ENCODE results near the gene USP30. TPM values are rescaled to one million over a fixed set of nuclear protein-coding genes. Genes with fewer than 3 reads are reported as not detected.

Gene USP30
- total and polyA plus RNA-seq, 9 of the 15 experiments (the other 6 are each of a cell fraction or from before 2014, with no cell fraction given) = 1.4 to 15.2 (median 7.0) TPM

DNA sequence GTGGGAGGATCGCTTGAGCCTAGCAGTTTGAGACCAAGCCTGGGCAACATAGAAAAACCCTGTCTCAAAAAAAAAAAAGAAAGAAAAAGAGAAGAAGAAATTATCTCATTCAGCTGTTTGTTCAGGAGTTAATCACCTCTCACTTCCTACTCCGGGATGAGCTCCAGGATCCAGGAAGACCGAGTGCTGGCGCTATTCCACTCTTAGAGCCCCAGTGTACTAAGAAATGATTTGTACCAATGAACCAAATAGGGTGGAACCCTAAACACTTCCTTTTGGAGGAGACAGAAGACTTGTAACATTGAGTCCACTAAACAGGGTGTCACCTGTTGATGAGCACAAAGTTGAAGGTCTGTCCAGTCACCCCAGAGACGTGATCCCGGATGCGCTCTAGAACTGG is 37.3 kb downstream of the USP30 start:
- H3K36me3 ChIP-seq (ENCODE audit: control insufficient read depth, insufficient read depth, low read length) = peaks cover 58% of the 10 kb centered on the region
- H3K27me3 ChIP-seq (ENCODE audit: control insufficient read depth in 2 of 2, insufficient read depth in 2 of 2, low read length in 2 of 2) = no peaks in the 10 kb centered on the region
- H3K9ac ChIP-seq (ENCODE audit: insufficient read depth in 1 of 2, low read depth in 2 of 2, low read length in 2 of 2) = 0 out of 4 replicates have a peak overlapping the region, but pooled peaks of 1 of the 2 experiments have one; percentile 5
- intact Hi-C loops (cut with micrococcal nuclease) = loop anchor here (10.0 kb wide), 3 partner anchors 75 to 425 kb away; no protein-coding TSS in a partner anchor
- no peaks in the 10 kb centered on the region for H4K20me1 ChIP-seq (replicated peaks; ENCODE audit: control insufficient read depth, insufficient read depth, low read length)
- no peak for DNase-seq (ENCODE audit: extremely low read depth in 1 of 4, low spot score in 3 of 4)
- H3K4me3 ChIP-seq = no peak overlapping the region
- 92% methylated on average over 7 of the region's 7 CpGs for WGBS (ENCODE audit: insufficient coverage, low coverage, missing lambda C conversion rate)
- in situ Hi-C loops (cut with MboI) = loop anchor here (5.0 to 10.0 kb wide), 2 partner anchors 425 to 527 kb away; partner anchors contain the start of genes ISCU and SART3
- no peak overlapping the region for H3K27ac ChIP-seq (ENCODE audit: extremely low read depth, low read depth, low read length)
- peaks cover 6 to 24% of the 10 kb centered on the region in 2 experiments; a peak in 4 of 5 replicates for H3K4me1 ChIP-seq (replicated peaks in 1 of 2; ENCODE audit: control insufficient read depth in 2 of 2, insufficient read depth in 2 of 2, low read length in 2 of 2)
- FAIRE-seq = no peak
- H3K9me3 ChIP-seq (replicated peaks; ENCODE audit: control insufficient read depth, insufficient read depth, low read depth, low read length) = no peaks in the 10 kb centered on the region; the same call in 1 of the 2 replicates
- BruUV-seq (replicated peaks) = no TSS peak
- no peak overlapping the region for H2AFZ ChIP-seq (ENCODE audit: low read depth, low read length)
- ATAC-seq = no peak
- no peak overlapping the region for H3K4me2 ChIP-seq (ENCODE audit: insufficient read depth, low read length)
- H3K79me2 ChIP-seq (ENCODE audit: control insufficient read depth, insufficient read depth, low read length) = peaks cover 29% of the 10 kb centered on the region
- peaks cover 3% of the 10 kb centered on the region for H3K9me1 ChIP-seq (ENCODE audit: control insufficient read depth, insufficient read depth, low read length)
- POLR2A ChIA-PET = interaction anchor here (0.7 kb wide), 1 partner anchor 20 kb away, joined by 4 read pairs; no protein-coding TSS in a partner anchor
- CTCF ChIA-PET (ENCODE audit: low intra/inter-chr PET ratio) = no interaction called here
- TF ChIP-seq, protein P1, sequence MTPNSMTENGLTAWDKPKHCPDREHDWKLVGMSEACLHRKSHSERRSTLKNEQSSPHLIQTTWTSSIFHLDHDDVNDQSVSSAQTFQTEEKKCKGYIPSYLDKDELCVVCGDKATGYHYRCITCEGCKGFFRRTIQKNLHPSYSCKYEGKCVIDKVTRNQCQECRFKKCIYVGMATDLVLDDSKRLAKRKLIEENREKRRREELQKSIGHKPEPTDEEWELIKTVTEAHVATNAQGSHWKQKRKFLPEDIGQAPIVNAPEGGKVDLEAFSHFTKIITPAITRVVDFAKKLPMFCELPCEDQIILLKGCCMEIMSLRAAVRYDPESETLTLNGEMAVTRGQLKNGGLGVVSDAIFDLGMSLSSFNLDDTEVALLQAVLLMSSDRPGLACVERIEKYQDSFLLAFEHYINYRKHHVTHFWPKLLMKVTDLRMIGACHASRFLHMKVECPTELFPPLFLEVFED (CRISPR knock-in tag; conservative IDR thresholded peaks at IDR 0.05) = no peak
- TF ChIP-seq GABPA (tag; conservative IDR thresholded peaks at IDR 0.05; ENCODE audit: low read depth) (no peak), SAFB2 (IDR thresholded peaks at IDR 0.05; ENCODE audit: borderline replicate concordance, low read depth, low read length, severe bottlenecking) (no peak), ZNF583 (CRISPR knock-in tag; IDR thresholded peaks at IDR 0.05) (no peak), HNRNPH1 (optimal IDR thresholded peaks at IDR 0.05; ENCODE audit: low read depth, low read length) (no peak), HDAC6 (IDR thresholded peaks at IDR 0.05; ENCODE audit: low read depth, low read length) (no peak), HNRNPL (IDR thresholded peaks at IDR 0.05; ENCODE audit: low read depth, low read length) (no peak), KAT8 (IDR thresholded peaks at IDR 0.05; ENCODE audit: low read depth) (no peak), BMI1 (IDR thresholded peaks at IDR 0.05; ENCODE audit: low read length) (no peak), YY1 (IDR thresholded peaks at IDR 0.05; ENCODE audit: borderline replicate concordance in 1 of 3, control insufficient read depth in 1 of 3, extremely low read depth in 1 of 3, insufficient read depth in 3 of 3, insufficient read length in 1 of 3, insufficient replicate concordance in 2 of 3, low read depth in 1 of 3, low read length in 2 of 3) (no peak), SIN3A (IDR thresholded peaks at IDR 0.05; ENCODE audit: borderline replicate concordance in 2 of 2, control insufficient read depth in 1 of 2, low read depth in 2 of 2, low read length in 2 of 2) (no peak), PHTF2 (CRISPR knock-in tag; IDR thresholded peaks at IDR 0.05) (no peak), SNRNP70 (optimal IDR thresholded peaks at IDR 0.05; ENCODE audit: low read depth, low read length) (no peak)
- TF ChIP-seq, protein P2, sequence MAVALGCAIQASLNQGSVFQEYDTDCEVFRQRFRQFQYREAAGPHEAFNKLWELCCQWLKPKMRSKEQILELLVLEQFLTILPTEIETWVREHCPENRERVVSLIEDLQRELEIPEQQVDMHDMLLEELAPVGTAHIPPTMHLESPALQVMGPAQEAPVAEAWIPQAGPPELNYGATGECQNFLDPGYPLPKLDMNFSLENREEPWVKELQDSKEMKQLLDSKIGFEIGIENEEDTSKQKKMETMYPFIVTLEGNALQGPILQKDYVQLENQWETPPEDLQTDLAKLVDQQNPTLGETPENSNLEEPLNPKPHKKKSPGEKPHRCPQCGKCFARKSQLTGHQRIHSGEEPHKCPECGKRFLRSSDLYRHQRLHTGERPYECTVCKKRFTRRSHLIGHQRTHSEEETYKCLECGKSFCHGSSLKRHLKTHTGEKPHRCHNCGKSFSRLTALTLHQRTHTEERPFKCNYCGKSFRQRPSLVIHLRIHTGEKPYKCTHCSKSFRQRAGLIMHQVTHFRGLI (CRISPR knock-in tag; IDR thresholded peaks at IDR 0.05) = no peak
- TF ChIP-seq, protein P3, sequence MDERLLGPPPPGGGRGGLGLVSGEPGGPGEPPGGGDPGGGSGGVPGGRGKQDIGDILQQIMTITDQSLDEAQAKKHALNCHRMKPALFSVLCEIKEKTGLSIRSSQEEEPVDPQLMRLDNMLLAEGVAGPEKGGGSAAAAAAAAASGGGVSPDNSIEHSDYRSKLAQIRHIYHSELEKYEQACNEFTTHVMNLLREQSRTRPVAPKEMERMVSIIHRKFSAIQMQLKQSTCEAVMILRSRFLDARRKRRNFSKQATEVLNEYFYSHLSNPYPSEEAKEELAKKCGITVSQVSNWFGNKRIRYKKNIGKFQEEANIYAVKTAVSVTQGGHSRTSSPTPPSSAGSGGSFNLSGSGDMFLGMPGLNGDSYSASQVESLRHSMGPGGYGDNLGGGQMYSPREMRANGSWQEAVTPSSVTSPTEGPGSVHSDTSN (CRISPR knock-in tag; IDR thresholded peaks at IDR 0.05; ENCODE audit: low read depth) = no peak
- TF ChIP-seq, protein P3 (tag; conservative IDR thresholded peaks at IDR 0.05; ENCODE audit: low read depth) = no peak

Data from K562 (cell line).